ENCODE data around the gene CHP2. TPM values are rescaled to one million over a fixed set of nuclear protein-coding genes. Genes with fewer than 3 reads are reported as not detected.
"Not testable (repeated sequence)": the region's sequence is repeated elsewhere in the genome, so short reads cannot be mapped to it uniquely, and the experiment has no call there.

Gene CHP2
- total RNA-seq, 1 experiment from 2014 or later, result 1.4 TPM

DNA sequence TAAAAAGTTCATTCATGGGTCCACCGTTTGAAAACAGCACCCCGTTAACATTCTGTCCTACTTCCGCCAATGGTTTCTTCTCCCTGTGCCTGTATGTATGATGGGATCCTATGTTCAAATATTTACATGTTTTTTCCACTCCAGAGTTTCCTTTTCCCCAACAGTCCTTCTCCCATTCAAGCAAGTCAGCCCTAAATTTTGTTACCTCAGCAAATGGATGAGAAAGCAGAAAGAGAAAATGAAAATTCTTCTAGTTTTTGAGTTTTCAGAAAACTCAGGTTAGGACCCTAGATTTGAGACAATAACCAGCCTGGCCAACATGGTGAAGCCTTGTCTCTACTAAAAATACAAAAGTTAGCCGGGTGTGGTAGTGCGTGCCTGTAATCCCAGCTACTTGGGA lies 38.3 kb upstream of the CHP2 start:
- Histone ChIP-seq H3K27ac (ENCODE audit: insufficient read length, low read depth, low read length) (no peak overlapping the region), H3T11ph (ENCODE audit: low read length) (no peak overlapping the region), H3K14ac (ENCODE audit: insufficient read depth, low read length) (no peak overlapping the region), H3K23ac (ENCODE audit: insufficient read length, low read depth, low read length) (no peak overlapping the region), H2BK20ac (ENCODE audit: low read depth, low read length, poor library complexity, severe bottlenecking) (no peak overlapping the region), H4K91ac (ENCODE audit: insufficient read length, low read depth, low read length) (no peak overlapping the region), H2AK5ac (ENCODE audit: insufficient read length, low read length) (no peak overlapping the region), H3K4me1 (ENCODE audit: insufficient read depth, low read length) (no peaks in the 10 kb centered on the region), H3K18ac (ENCODE audit: insufficient read length, low read depth, low read length) (no peak overlapping the region), H3K23me2 (ENCODE audit: insufficient read length, low read depth, low read length, poor library complexity, severe bottlenecking) (peaks cover 8% of the 10 kb centered on the region), H3K79me2 (ENCODE audit: insufficient read depth, low read length) (no peaks in the 10 kb centered on the region), H3K27me3 (ENCODE audit: insufficient read depth, low read length) (peaks cover 3% of the 10 kb centered on the region; the same call in 1 of the 2 replicates), H2BK120ac (ENCODE audit: low read depth, low read length, poor library complexity, severe bottlenecking) (no peak overlapping the region), H3K56ac (ENCODE audit: insufficient read length, low read depth, low read length) (no peak overlapping the region), H3K9ac (ENCODE audit: extremely low read depth, insufficient read length, low read length) (no peak overlapping the region), H2BK12ac (ENCODE audit: insufficient read length, low read depth, low read length) (no peak overlapping the region), H3K4ac (ENCODE audit: low read depth, low read length) (no peak overlapping the region), H3K4me2 (ENCODE audit: insufficient read depth, insufficient read length, low read length) (no peak overlapping the region), H3K9me3 (ENCODE audit: control insufficient read depth, low read depth, low read length) (no peaks in the 10 kb centered on the region), H2AFZ (ENCODE audit: low read length) (no peak overlapping the region), H4K8ac (replicated peaks; ENCODE audit: insufficient read length, low read depth, low read length) (no peak overlapping the region), H4K5ac (ENCODE audit: insufficient read length, low read depth, low read length) (no peak overlapping the region), H2BK15ac (ENCODE audit: low read depth, low read length) (no peak overlapping the region), H4K20me1 (ENCODE audit: control insufficient read depth, insufficient read depth, insufficient read length) (peaks cover 3% of the 10 kb centered on the region), H2BK5ac (ENCODE audit: insufficient read length, low read length) (no peak overlapping the region), H3K79me1 (ENCODE audit: insufficient read depth, low read depth, low read length, poor library complexity, severe bottlenecking) (no peaks in the 10 kb centered on the region)
- Mint-ChIP-seq H3K4me1 (peaks cover 2 to 9% of the 10 kb centered on the region in 2 experiments; a peak in 3 of 4 replicates), H3K36me3 (ENCODE audit: insufficient read depth in 1 of 3, low read depth in 3 of 3) (no peaks in the 10 kb centered on the region), H3K9me3 (peaks cover 0 to 2% of the 10 kb centered on the region in 2 experiments; a peak in 2 of 5 replicates), H3K27ac (no peak overlapping the region; a peak in 1 of 7 replicates), H3K27me3 (ENCODE audit: low read depth) (peaks cover 20% of the 10 kb centered on the region), H3K4me3 (no peak overlapping the region)
- DNase-seq, result no peak
- TF ChIP-seq, protein P1, sequence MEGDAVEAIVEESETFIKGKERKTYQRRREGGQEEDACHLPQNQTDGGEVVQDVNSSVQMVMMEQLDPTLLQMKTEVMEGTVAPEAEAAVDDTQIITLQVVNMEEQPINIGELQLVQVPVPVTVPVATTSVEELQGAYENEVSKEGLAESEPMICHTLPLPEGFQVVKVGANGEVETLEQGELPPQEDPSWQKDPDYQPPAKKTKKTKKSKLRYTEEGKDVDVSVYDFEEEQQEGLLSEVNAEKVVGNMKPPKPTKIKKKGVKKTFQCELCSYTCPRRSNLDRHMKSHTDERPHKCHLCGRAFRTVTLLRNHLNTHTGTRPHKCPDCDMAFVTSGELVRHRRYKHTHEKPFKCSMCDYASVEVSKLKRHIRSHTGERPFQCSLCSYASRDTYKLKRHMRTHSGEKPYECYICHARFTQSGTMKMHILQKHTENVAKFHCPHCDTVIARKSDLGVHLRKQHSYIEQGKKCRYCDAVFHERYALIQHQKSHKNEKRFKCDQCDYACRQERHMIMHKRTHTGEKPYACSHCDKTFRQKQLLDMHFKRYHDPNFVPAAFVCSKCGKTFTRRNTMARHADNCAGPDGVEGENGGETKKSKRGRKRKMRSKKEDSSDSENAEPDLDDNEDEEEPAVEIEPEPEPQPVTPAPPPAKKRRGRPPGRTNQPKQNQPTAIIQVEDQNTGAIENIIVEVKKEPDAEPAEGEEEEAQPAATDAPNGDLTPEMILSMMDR (conservative IDR thresholded peaks at IDR 0.05), result no peak
- no CpG with 5 or more reads among the region's 5 CpGs for WGBS (ENCODE audit: extremely low coverage, insufficient read length, low lambda C conversion rate)

DNA sequence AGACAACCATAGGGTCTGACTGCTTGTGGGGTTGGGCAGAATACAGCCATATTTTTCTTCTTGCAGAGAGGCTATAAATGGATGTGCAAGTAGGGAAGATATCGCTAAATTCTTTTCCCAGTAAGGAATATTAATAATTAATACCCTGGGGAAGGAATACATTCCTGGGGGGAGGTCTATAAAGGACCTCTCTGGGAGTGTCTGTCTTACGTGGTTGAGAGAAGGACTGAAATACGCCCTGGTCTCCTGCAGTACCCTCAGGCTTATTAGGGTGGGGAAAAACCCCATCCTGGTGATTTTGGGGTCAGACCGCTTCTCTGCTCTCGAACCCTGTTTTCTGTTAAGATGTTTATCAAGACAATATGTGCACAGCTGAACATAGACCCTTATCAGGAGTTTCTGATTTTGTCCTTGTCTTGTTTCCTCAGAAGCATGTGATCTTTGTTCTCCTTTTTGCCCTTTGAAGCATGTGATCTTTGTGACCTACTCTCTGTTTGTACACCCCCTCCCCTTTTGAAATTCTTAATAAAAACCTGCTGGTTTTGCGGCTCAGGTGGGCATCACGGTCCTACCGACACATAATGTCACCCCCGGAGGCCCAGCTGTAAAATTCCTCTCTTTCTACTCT lies 32.1 kb upstream of the CHP2 start:
- not testable (repeated sequence) for H3K4me1 Mint-ChIP-seq; H2BK20ac ChIP-seq (ENCODE audit: low read depth, low read length, poor library complexity, severe bottlenecking); H4K20me1 ChIP-seq (ENCODE audit: control insufficient read depth, insufficient read depth, insufficient read length); H3K4ac ChIP-seq (ENCODE audit: low read depth, low read length); DNase-seq; H3K79me2 ChIP-seq (ENCODE audit: insufficient read depth, low read length); H2AFZ ChIP-seq (ENCODE audit: low read length); H3K56ac ChIP-seq (ENCODE audit: insufficient read length, low read depth, low read length); H3K27ac Mint-ChIP-seq; H4K5ac ChIP-seq (ENCODE audit: insufficient read length, low read depth, low read length); H3K4me1 ChIP-seq (ENCODE audit: insufficient read depth, low read length); H3T11ph ChIP-seq (ENCODE audit: low read length); H3K27ac ChIP-seq (ENCODE audit: insufficient read length, low read depth, low read length); H4K91ac ChIP-seq (ENCODE audit: insufficient read length, low read depth, low read length); H3K23ac ChIP-seq (ENCODE audit: insufficient read length, low read depth, low read length); H3K23me2 ChIP-seq (ENCODE audit: insufficient read length, low read depth, low read length, poor library complexity, severe bottlenecking); H4K8ac ChIP-seq (replicated peaks; ENCODE audit: insufficient read length, low read depth, low read length); H3K18ac ChIP-seq (ENCODE audit: insufficient read length, low read depth, low read length); H2BK120ac ChIP-seq (ENCODE audit: low read depth, low read length, poor library complexity, severe bottlenecking); H3K9ac ChIP-seq (ENCODE audit: extremely low read depth, insufficient read length, low read length); H3K9me3 ChIP-seq (ENCODE audit: control insufficient read depth, low read depth, low read length); H2BK5ac ChIP-seq (ENCODE audit: insufficient read length, low read length); H2AK5ac ChIP-seq (ENCODE audit: insufficient read length, low read length); H2BK12ac ChIP-seq (ENCODE audit: insufficient read length, low read depth, low read length); H3K4me3 Mint-ChIP-seq; H2BK15ac ChIP-seq (ENCODE audit: low read depth, low read length); H3K14ac ChIP-seq (ENCODE audit: insufficient read depth, low read length); H3K4me2 ChIP-seq (ENCODE audit: insufficient read depth, insufficient read length, low read length); H3K79me1 ChIP-seq (ENCODE audit: insufficient read depth, low read depth, low read length, poor library complexity, severe bottlenecking); H3K27me3 ChIP-seq (ENCODE audit: insufficient read depth, low read length); H3K36me3 Mint-ChIP-seq (ENCODE audit: insufficient read depth in 1 of 3, low read depth in 3 of 3)
- peaks cover 12% of the 10 kb centered on the region for H3K27me3 Mint-ChIP-seq (ENCODE audit: low read depth)
- no CpG with 5 or more reads among the region's 9 CpGs for WGBS (ENCODE audit: extremely low coverage, insufficient read length, low lambda C conversion rate)
- peaks cover 8 to 13% of the 10 kb centered on the region in 2 experiments for H3K9me3 Mint-ChIP-seq
